B cell (primary cell): ENCODE results near the gene TADA2A. TPM values are rescaled to one million over a fixed set of nuclear protein-coding genes. Genes with fewer than 3 reads are reported as not detected.

Source experiments
- ATAC-seq: fragments of 200-7000 bp; cut with Tn5 transposase; one replicate; pipeline ENCODE4 v1.10.0; 2021; ENCODE audit warnings: low read depth, mild to moderate bottlenecking, moderate number of reproducible peaks, moderate library complexity
- CTCF ChIA-PET: fragments of 350-600 bp; sonication (Branson Sonifier 250); formaldehyde crosslinking; loops from one replicate; lab custom pipeline; 2021; ENCODE audit warnings: antibody characterized with exemption, inconsistent platforms; lab: Charles Lee
- POLR2A ChIA-PET: fragments of 350-600 bp; sonication (Branson Sonifier 250); formaldehyde crosslinking; loops from one replicate; lab custom pipeline; 2021; ENCODE audit warnings: antibody characterized with exemption; lab: Charles Lee
- DNase-seq: peaks from one replicate; pipeline ENCODE4 v3.0.0; 2013
- H2AFZ ChIP-seq: 2 replicates; pipeline ENCODE4 v1.6.1; 2012; ENCODE audit warnings: mild to moderate bottlenecking, low read depth, low read length; ENCODE audit not compliant: insufficient read depth, poor library complexity, severe bottlenecking
- H3K27ac ChIP-seq, 2 donors: 1 replicate in 1 of 2; 2 replicates in 1 of 2; pipeline ENCODE4 v1.5.1; 2012 to 2013; ENCODE audit warnings: low read length in 2 of 2, mild to moderate bottlenecking in 2 of 2, moderate library complexity in 1 of 2
- H3K27me3 ChIP-seq, 4 experiments: fragments of 200-600 bp in 1 of 4; sonication (generic) in 1 of 4; replicated peaks in 1 of 4; 1 replicate in 2 of 4; 2 replicates in 2 of 4; pipeline versions ENCODE4 v1.6.1 to v1.7.0; 2013 to 2016; ENCODE audit warnings: low read length in 3 of 4, mild to moderate bottlenecking in 2 of 4, mixed read lengths in 1 of 4, moderate library complexity in 1 of 4; ENCODE audit not compliant: insufficient read depth in 4 of 4, control insufficient read depth in 3 of 4; ENCODE audit errors: control extremely low read depth in 1 of 4
- H3K36me3 ChIP-seq, 2 experiments: replicated peaks in 1 of 2; 1 replicate in 1 of 2; 2 replicates in 1 of 2; pipeline versions ENCODE4 v1.6.1 to v1.7.1; 2013; ENCODE audit warnings: low read length in 1 of 2; ENCODE audit not compliant: insufficient read depth in 2 of 2, control insufficient read depth in 1 of 2; ENCODE audit errors: control extremely low read depth in 1 of 2, extremely low read depth in 1 of 2
- H3K4me1 ChIP-seq, 2 donors: fragments of 200-600 bp in 1 of 2; sonication (generic) in 1 of 2; 1 replicate in 1 of 2; 2 replicates in 1 of 2; pipeline versions ENCODE4 v1.5.1 to v1.6.1; 2013 to 2017; ENCODE audit warnings: low read length in 2 of 2; ENCODE audit not compliant: control insufficient read depth in 2 of 2, insufficient read depth in 2 of 2
- H3K4me2 ChIP-seq: replicated peaks from 2 replicates; pipeline ENCODE3; 2012; ENCODE audit warnings: mild to moderate bottlenecking, low read depth, low read length; ENCODE audit not compliant: poor library complexity, severe bottlenecking
- H3K4me3 ChIP-seq, 5 experiments: fragments of 200-600 bp in 1 of 5; sonication (generic) in 1 of 5; 1 replicate in 3 of 5; 2 replicates in 2 of 5; pipeline versions ENCODE4 v1.5.1 to v1.7.0; 2011 to 2016; ENCODE audit warnings: low read length in 4 of 5, mild to moderate bottlenecking in 4 of 5, low read depth in 2 of 5, control low read depth in 1 of 5, moderate library complexity in 1 of 5; ENCODE audit not compliant: insufficient read depth in 1 of 5; ENCODE audit errors: control extremely low read depth in 1 of 5, extremely low read depth in 1 of 5
- H3K79me2 ChIP-seq: fragments of 200-600 bp; sonication (generic); one replicate; pipeline ENCODE4 v1.6.0; 2016; ENCODE audit warnings: low read length; ENCODE audit not compliant: control insufficient read depth, insufficient read depth
- H3K9ac ChIP-seq: fragments of 200-600 bp; sonication (generic); 2 replicates; pipeline ENCODE4 v1.6.1; 2017; ENCODE audit warnings: mild to moderate bottlenecking, low read length, moderate library complexity
- H3K9me3 ChIP-seq, 3 donors: one replicate each; pipeline versions ENCODE4 v1.6.1 to v1.7.1; 2013; ENCODE audit warnings: low read length in 2 of 3; ENCODE audit not compliant: control insufficient read depth in 2 of 3, insufficient read depth in 1 of 3; ENCODE audit errors: control extremely low read depth in 1 of 3
- H4K20me1 ChIP-seq: 2 replicates; pipeline ENCODE4 v1.6.0; 2012; ENCODE audit warnings: mild to moderate bottlenecking, low read length; ENCODE audit not compliant: insufficient read depth, control insufficient read depth, poor library complexity, severe bottlenecking
- H3K27ac Mint-ChIP-seq: one replicate; pipeline ENCODE4 v1.8.0; 2021; ENCODE audit warnings: mixed read lengths
- H3K27me3 Mint-ChIP-seq: one replicate; pipeline ENCODE4 v1.8.0; 2021; ENCODE audit warnings: mixed read lengths
- H3K4me1 Mint-ChIP-seq: one replicate; pipeline ENCODE4 v1.8.0; 2021; ENCODE audit warnings: mixed read lengths
- H3K4me3 Mint-ChIP-seq: one replicate; pipeline ENCODE4 v1.8.0; 2021; ENCODE audit warnings: mixed read lengths
- H3K9me3 Mint-ChIP-seq: one replicate; pipeline ENCODE4 v1.8.0; 2022; ENCODE audit warnings: mixed read lengths; ENCODE audit not compliant: insufficient read depth
- CTCF ChIP-seq: fragments of 200-600 bp; IDR thresholded peaks from one replicate; pipeline ENCODE4 v1.8.0; 2022; ENCODE audit warnings: antibody characterized with exemption, mild to moderate bottlenecking
- EZH2 ChIP-seq: IDR thresholded peaks from 2 replicates; pipeline ENCODE4 v1.6.1; 2012; ENCODE audit warnings: borderline replicate concordance, low read depth, mild to moderate bottlenecking, moderate library complexity, low read length; ENCODE audit not compliant: insufficient read depth, poor library complexity, severe bottlenecking
- WGBS: methylation state at CpG from one replicate; pipeline ENCODE4 v1.1.5; 2013; ENCODE audit warnings: missing lambda C conversion rate; ENCODE audit not compliant: insufficient coverage; 5-methylcytosine and 5-hydroxymethylcytosine counted together
- intact Hi-C: fragments of 100-400 bp; cut with micrococcal nuclease; formaldehyde crosslinking; loops from one replicate; pipeline ENCODE4 v1.10.0; 2022
- polyA plus RNA-seq: library from polyadenylated mRNA; depleted of rRNA; stranded (reverse); fragments of >200 nt; gene quantifications from 2 replicates; pipeline ENCODE4 v1.2.3, GENCODE V29; 2012
- total RNA-seq, 2 donors: library from RNA; stranded (reverse); fragments of 120-200 nt in 1 of 2; gene quantifications; 1 replicate in 1 of 2; 2 replicates in 1 of 2; pipeline versions ENCODE4 v1.2.3 to v1.2.4, GENCODE V29; 2013 to 2022

TADA2A gene
- total and polyA plus RNA-seq, 2 donors (not counting 1 experiment from before 2014, with no cell fraction given): 10.9 to 43.3 TPM

- H3K4me3 ChIP-seq: no peak overlapping the region
- no peak for TF ChIP-seq CTCF
- H3K27me3 ChIP-seq: no peaks in the 10 kb centered on the region
- 98% methylated on average over 8 of the region's 8 CpGs for WGBS
- no peak overlapping the region for H2AFZ ChIP-seq
- no peak overlapping the region for H3K9ac ChIP-seq
- Mint-ChIP-seq H3K9me3 (no peaks in the 10 kb centered on the region), H3K4me3 (no peak overlapping the region), H3K4me1 (no peaks in the 10 kb centered on the region), H3K27ac (no peak overlapping the region), H3K27me3 (no peaks in the 10 kb centered on the region)
- no peak overlapping the region for H3K4me2 ChIP-seq
- peaks cover 6% of the 10 kb centered on the region for H4K20me1 ChIP-seq
- DNase-seq (no peak), ATAC-seq (no peak)
- H3K36me3 ChIP-seq: peaks cover 6 to 67% of the 10 kb centered on the region in 2 experiments
- no peak overlapping the region for H3K27ac ChIP-seq
- intact Hi-C loops: no loop called here
- no peaks in the 10 kb centered on the region for H3K79me2 ChIP-seq
- H3K9me3 ChIP-seq: no peaks in the 10 kb centered on the region
- POLR2A ChIA-PET: no interaction called here
- CTCF ChIA-PET: no interaction called here
- no peaks in the 10 kb centered on the region for H3K4me1 ChIP-seq
These were observed 117.1 kb downstream of the TADA2A start for GRCh38 chr17:37523715-37524219.

- intact Hi-C loops: loop anchor here (1.0 kb wide), 1 partner anchor 264 kb away; no protein-coding TSS in a partner anchor
- peak; percentile 46 for DNase-seq
These were observed 120.7 kb downstream of the TADA2A start for GRCh38 chr17:37527249-37527851.

More at GRCh38 chr17:37527249-37527851, 120.7 kb downstream of the TADA2A start:
- H3K4me3 Mint-ChIP-seq: no peak overlapping the region
- Histone ChIP-seq H3K9ac (no peak overlapping the region), H4K20me1 (no peaks in the 10 kb centered on the region), H3K4me3 (no peak overlapping the region), H3K4me1 (no peaks in the 10 kb centered on the region), H3K36me3 (peaks cover 9 to 75% of the 10 kb centered on the region in 2 experiments), H3K79me2 (no peaks in the 10 kb centered on the region), H3K4me2 (no peak overlapping the region), H3K27ac (no peak overlapping the region), H3K27me3 (no peaks in the 10 kb centered on the region), H2AFZ (no peak overlapping the region), H3K9me3 (no peaks in the 10 kb centered on the region)
- TF ChIP-seq EZH2: no peak
- peak; percentile 66 for TF ChIP-seq CTCF
- ATAC-seq: no peak
- H3K27ac Mint-ChIP-seq: no peak overlapping the region
- H3K27me3 Mint-ChIP-seq: no peaks in the 10 kb centered on the region
- CTCF ChIA-PET: interaction anchor here (0.5 to 3.2 kb wide), 7 partner anchors 8 to 288 kb away, joined by 3 to 22 read pairs (median 5); partner anchors contain the start of gene SYNRG
- H3K9me3 Mint-ChIP-seq: no peaks in the 10 kb centered on the region
- POLR2A ChIA-PET: interaction anchor here (0.6 kb wide), 1 partner anchor 1043 kb away, joined by 3 read pairs; no protein-coding TSS in a partner anchor
- no CpG with 5 or more reads among the region's 5 CpGs for WGBS
- H3K4me1 Mint-ChIP-seq: no peaks in the 10 kb centered on the region
